ENCODE measurements around the gene GDF10.

The GDF10 gene

GRCh38 chr10:47351899-47352815 is 52.2 kb downstream of the GDF10 start:
- Histone ChIP-seq H2AFZ (ENCODE audit: low read depth, low read length) (no peak overlapping the region), H3K27me3 (ENCODE audit: insufficient read depth, low read length) (peaks cover 5% of the 10 kb centered on the region), H3K9me3 (ENCODE audit: low read length) (no peaks in the 10 kb centered on the region), H3K4me1 (ENCODE audit: insufficient read depth, low read length) (no peaks in the 10 kb centered on the region), H3K36me3 (ENCODE audit: insufficient read depth, low read length) (no peaks in the 10 kb centered on the region), H3K4me3 (ENCODE audit: low read length) (no peak overlapping the region)

- no peaks in the 10 kb centered on the region for H3K4me1 ChIP-seq (ENCODE audit: insufficient read depth, low read length)
- no peaks in the 10 kb centered on the region for H3K9me3 ChIP-seq (ENCODE audit: low read length)
- no peak overlapping the region for H2AFZ ChIP-seq (ENCODE audit: low read depth, low read length)
- no peaks in the 10 kb centered on the region for H3K36me3 ChIP-seq (ENCODE audit: insufficient read depth, low read length)
- no peak overlapping the region for H3K4me3 ChIP-seq (ENCODE audit: low read length)
- H3K27me3 ChIP-seq (ENCODE audit: insufficient read depth, low read length) = peaks cover 5% of the 10 kb centered on the region
These were observed 53.4 kb downstream of the GDF10 start for GRCh38 chr10:47353351-47353750.

- Histone ChIP-seq H3K9me3 (ENCODE audit: low read length) (no peaks in the 10 kb centered on the region), H3K4me1 (ENCODE audit: insufficient read depth, low read length) (no peaks in the 10 kb centered on the region), H3K27me3 (ENCODE audit: insufficient read depth, low read length) (peaks cover 5% of the 10 kb centered on the region), H3K36me3 (ENCODE audit: insufficient read depth, low read length) (no peaks in the 10 kb centered on the region), H3K4me3 (ENCODE audit: low read length) (no peak overlapping the region), H2AFZ (ENCODE audit: low read depth, low read length) (no peak overlapping the region)
These were observed 54.2 kb downstream of the GDF10 start for GRCh38 chr10:47354165-47354564.

- Histone ChIP-seq H3K4me3 (ENCODE audit: low read length) (no peak overlapping the region), H3K9me3 (ENCODE audit: low read length) (no peaks in the 10 kb centered on the region), H3K27me3 (ENCODE audit: insufficient read depth, low read length) (peaks cover 5% of the 10 kb centered on the region), H3K4me1 (ENCODE audit: insufficient read depth, low read length) (no peaks in the 10 kb centered on the region), H3K36me3 (ENCODE audit: insufficient read depth, low read length) (no peaks in the 10 kb centered on the region), H2AFZ (ENCODE audit: low read depth, low read length) (no peak overlapping the region)
These were observed 54.9 kb downstream of the GDF10 start for GRCh38 chr10:47354900-47355299.

- no peaks in the 10 kb centered on the region for H3K9me3 ChIP-seq (ENCODE audit: low read length)
- H2AFZ ChIP-seq (ENCODE audit: low read depth, low read length) = no peak overlapping the region
- H3K36me3 ChIP-seq (ENCODE audit: insufficient read depth, low read length) = no peaks in the 10 kb centered on the region
- H3K4me3 ChIP-seq (ENCODE audit: low read length) = no peak overlapping the region
- no peaks in the 10 kb centered on the region for H3K4me1 ChIP-seq (ENCODE audit: insufficient read depth, low read length)
- peaks cover 5% of the 10 kb centered on the region for H3K27me3 ChIP-seq (ENCODE audit: insufficient read depth, low read length)
These were observed 56.7 kb downstream of the GDF10 start for GRCh38 chr10:47356708-47357107.

- no peaks in the 10 kb centered on the region for H3K9me3 ChIP-seq (ENCODE audit: low read length)
- H2AFZ ChIP-seq (ENCODE audit: low read depth, low read length) = no peak overlapping the region
- H3K4me3 ChIP-seq (ENCODE audit: low read length) = no peak overlapping the region
- H3K36me3 ChIP-seq (ENCODE audit: insufficient read depth, low read length) = no peaks in the 10 kb centered on the region
- no peaks in the 10 kb centered on the region for H3K4me1 ChIP-seq (ENCODE audit: insufficient read depth, low read length)
- H3K27me3 ChIP-seq (ENCODE audit: insufficient read depth, low read length) = peaks cover 5% of the 10 kb centered on the region
These were observed 57.2 kb downstream of the GDF10 start for GRCh38 chr10:47357131-47357582.

GRCh38 chr10:47357911-47358310 is 57.9 kb downstream of the GDF10 start:
- H3K9me3 ChIP-seq (ENCODE audit: low read length) = no peaks in the 10 kb centered on the region
- no peak overlapping the region for H3K4me3 ChIP-seq (ENCODE audit: low read length)
- no peak overlapping the region for H2AFZ ChIP-seq (ENCODE audit: low read depth, low read length)
- H3K27me3 ChIP-seq (ENCODE audit: insufficient read depth, low read length) = peaks cover 5% of the 10 kb centered on the region
- no peaks in the 10 kb centered on the region for H3K4me1 ChIP-seq (ENCODE audit: insufficient read depth, low read length)
- no peaks in the 10 kb centered on the region for H3K36me3 ChIP-seq (ENCODE audit: insufficient read depth, low read length)

GRCh38 chr10:47358457-47358856 is 58.5 kb downstream of the GDF10 start:
- no peaks in the 10 kb centered on the region for H3K4me1 ChIP-seq (ENCODE audit: insufficient read depth, low read length)
- H3K27me3 ChIP-seq (ENCODE audit: insufficient read depth, low read length) = peaks cover under 1% of the 10 kb centered on the region
- no peak overlapping the region for H3K4me3 ChIP-seq (ENCODE audit: low read length)
- no peaks in the 10 kb centered on the region for H3K36me3 ChIP-seq (ENCODE audit: insufficient read depth, low read length)
- H3K9me3 ChIP-seq (ENCODE audit: low read length) = no peaks in the 10 kb centered on the region
- no peak overlapping the region for H2AFZ ChIP-seq (ENCODE audit: low read depth, low read length)

GRCh38 chr10:47359101-47359500 is 59.1 kb downstream of the GDF10 start:
- Histone ChIP-seq H3K27me3 (ENCODE audit: insufficient read depth, low read length) (no peaks in the 10 kb centered on the region), H3K36me3 (ENCODE audit: insufficient read depth, low read length) (no peaks in the 10 kb centered on the region), H3K4me3 (ENCODE audit: low read length) (no peak overlapping the region), H3K4me1 (ENCODE audit: insufficient read depth, low read length) (no peaks in the 10 kb centered on the region), H3K9me3 (ENCODE audit: low read length) (no peaks in the 10 kb centered on the region), H2AFZ (ENCODE audit: low read depth, low read length) (no peak overlapping the region)

- H3K4me1 ChIP-seq (ENCODE audit: insufficient read depth, low read length) = no peaks in the 10 kb centered on the region
- no peaks in the 10 kb centered on the region for H3K27me3 ChIP-seq (ENCODE audit: insufficient read depth, low read length)
- H3K4me3 ChIP-seq (ENCODE audit: low read length) = no peak overlapping the region
- no peaks in the 10 kb centered on the region for H3K9me3 ChIP-seq (ENCODE audit: low read length)
- no peaks in the 10 kb centered on the region for H3K36me3 ChIP-seq (ENCODE audit: insufficient read depth, low read length)
- H2AFZ ChIP-seq (ENCODE audit: low read depth, low read length) = no peak overlapping the region
These were observed 59.8 kb downstream of the GDF10 start for GRCh38 chr10:47359626-47360418.

- no peaks in the 10 kb centered on the region for H3K4me1 ChIP-seq (ENCODE audit: insufficient read depth, low read length)
- no peaks in the 10 kb centered on the region for H3K36me3 ChIP-seq (ENCODE audit: insufficient read depth, low read length)
- H3K4me3 ChIP-seq (ENCODE audit: low read length) = no peak overlapping the region
- H3K27me3 ChIP-seq (ENCODE audit: insufficient read depth, low read length) = no peaks in the 10 kb centered on the region
- H3K9me3 ChIP-seq (ENCODE audit: low read length) = no peaks in the 10 kb centered on the region
- H2AFZ ChIP-seq (ENCODE audit: low read depth, low read length) = no peak overlapping the region
These were observed 60.5 kb downstream of the GDF10 start for GRCh38 chr10:47360419-47361040.

- Histone ChIP-seq H3K4me3 (ENCODE audit: low read length) (no peak overlapping the region), H2AFZ (ENCODE audit: low read depth, low read length) (no peak overlapping the region), H3K27me3 (ENCODE audit: insufficient read depth, low read length) (no peaks in the 10 kb centered on the region), H3K36me3 (ENCODE audit: insufficient read depth, low read length) (no peaks in the 10 kb centered on the region), H3K9me3 (ENCODE audit: low read length) (no peaks in the 10 kb centered on the region), H3K4me1 (ENCODE audit: insufficient read depth, low read length) (no peaks in the 10 kb centered on the region)
These were observed 61.3 kb downstream of the GDF10 start for GRCh38 chr10:47361293-47361692.

GRCh38 chr10:47362199-47362598 is 62.2 kb downstream of the GDF10 start:
- no peaks in the 10 kb centered on the region for H3K27me3 ChIP-seq (ENCODE audit: insufficient read depth, low read length)

More at GRCh38 chr10:47362199-47362598, 62.2 kb downstream of the GDF10 start:
- H2AFZ ChIP-seq (ENCODE audit: low read depth, low read length) = no peak overlapping the region
- H3K9me3 ChIP-seq (ENCODE audit: low read length) = no peaks in the 10 kb centered on the region
- H3K4me1 ChIP-seq (ENCODE audit: insufficient read depth, low read length) = no peaks in the 10 kb centered on the region
- no peak overlapping the region for H3K4me3 ChIP-seq (ENCODE audit: low read length)
- H3K36me3 ChIP-seq (ENCODE audit: insufficient read depth, low read length) = no peaks in the 10 kb centered on the region
